ENCODE measurements around the gene PTF1A.

DNA sequence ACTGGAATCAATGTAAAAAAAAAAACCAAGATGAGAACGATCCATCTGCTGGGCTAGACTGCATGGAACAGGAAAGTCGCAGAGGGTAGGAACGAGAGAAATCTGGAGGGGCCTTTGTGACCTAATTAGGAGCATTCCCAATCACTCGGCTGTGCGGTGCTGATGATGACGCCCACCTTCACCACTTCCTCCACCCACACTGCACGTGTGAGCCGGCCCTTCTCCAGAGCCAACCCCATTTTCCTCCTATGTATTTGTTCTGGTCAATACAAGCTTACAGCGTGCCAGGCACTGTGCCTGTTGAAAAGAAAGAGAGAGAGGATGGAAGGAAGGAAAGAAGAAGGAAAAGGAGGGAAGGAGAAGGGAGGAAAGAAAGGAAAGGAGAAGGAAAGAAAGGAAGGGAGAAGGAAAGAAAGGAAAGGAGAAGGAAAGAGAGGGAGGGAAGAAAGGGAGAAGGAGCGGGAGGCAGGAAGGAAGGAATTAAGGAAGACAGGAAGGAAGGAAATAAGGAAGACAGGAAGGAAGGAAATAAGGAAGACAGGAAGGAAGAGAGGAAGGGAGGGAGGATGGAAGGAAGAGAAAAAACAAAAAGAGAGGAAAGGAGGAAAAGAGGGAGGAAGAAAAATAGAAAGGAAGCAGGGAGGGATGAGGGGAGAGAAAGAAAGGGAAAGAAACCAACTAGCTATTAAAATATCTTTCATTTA lies 35.5 kb upstream of the PTF1A start:
- TF ChIP-seq, protein P1, sequence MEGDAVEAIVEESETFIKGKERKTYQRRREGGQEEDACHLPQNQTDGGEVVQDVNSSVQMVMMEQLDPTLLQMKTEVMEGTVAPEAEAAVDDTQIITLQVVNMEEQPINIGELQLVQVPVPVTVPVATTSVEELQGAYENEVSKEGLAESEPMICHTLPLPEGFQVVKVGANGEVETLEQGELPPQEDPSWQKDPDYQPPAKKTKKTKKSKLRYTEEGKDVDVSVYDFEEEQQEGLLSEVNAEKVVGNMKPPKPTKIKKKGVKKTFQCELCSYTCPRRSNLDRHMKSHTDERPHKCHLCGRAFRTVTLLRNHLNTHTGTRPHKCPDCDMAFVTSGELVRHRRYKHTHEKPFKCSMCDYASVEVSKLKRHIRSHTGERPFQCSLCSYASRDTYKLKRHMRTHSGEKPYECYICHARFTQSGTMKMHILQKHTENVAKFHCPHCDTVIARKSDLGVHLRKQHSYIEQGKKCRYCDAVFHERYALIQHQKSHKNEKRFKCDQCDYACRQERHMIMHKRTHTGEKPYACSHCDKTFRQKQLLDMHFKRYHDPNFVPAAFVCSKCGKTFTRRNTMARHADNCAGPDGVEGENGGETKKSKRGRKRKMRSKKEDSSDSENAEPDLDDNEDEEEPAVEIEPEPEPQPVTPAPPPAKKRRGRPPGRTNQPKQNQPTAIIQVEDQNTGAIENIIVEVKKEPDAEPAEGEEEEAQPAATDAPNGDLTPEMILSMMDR (conservative IDR thresholded peaks at IDR 0.05; ENCODE audit: low read length): no peak
- TF ChIP-seq EZH2phosphoT487 (IDR thresholded peaks at IDR 0.05; ENCODE audit: borderline replicate concordance): no peak
